Measurements from ENCODE around the gene TM4SF4.

- no peak for TF ChIP-seq CTCF (IDR thresholded peaks at IDR 0.05)
- TF ChIP-seq EZH2 (IDR thresholded peaks at IDR 0.05), result no peak
These were observed 77.0 kb downstream of the TM4SF4 start for GRCh38 chr3:149551500-149551899.
